ENCODE measurements around the gene PRPF31.

PRPF31 gene

GRCh38 chr19:54109651-54110050, 5.9 kb upstream of the PRPF31 start:
- DNase-seq = no peak
- Histone ChIP-seq H3K4me1 (peaks cover 0 to 10% (median 9%) of the 10 kb centered on the region in 4 donors), H3K36me3 (peaks cover 44 to 60% (median 55%) of the 10 kb centered on the region in 3 donors), H3K9me3 (no peaks in the 10 kb centered on the region), H3K27ac (no peak overlapping the region), H3K27me3 (no peaks in the 10 kb centered on the region), H3K4me3 (no peak overlapping the region)
- intact Hi-C loops (cut with DNase I; ENCODE audit: low total_unique reads) = no loop called here
- TF ChIP-seq, protein P1, sequence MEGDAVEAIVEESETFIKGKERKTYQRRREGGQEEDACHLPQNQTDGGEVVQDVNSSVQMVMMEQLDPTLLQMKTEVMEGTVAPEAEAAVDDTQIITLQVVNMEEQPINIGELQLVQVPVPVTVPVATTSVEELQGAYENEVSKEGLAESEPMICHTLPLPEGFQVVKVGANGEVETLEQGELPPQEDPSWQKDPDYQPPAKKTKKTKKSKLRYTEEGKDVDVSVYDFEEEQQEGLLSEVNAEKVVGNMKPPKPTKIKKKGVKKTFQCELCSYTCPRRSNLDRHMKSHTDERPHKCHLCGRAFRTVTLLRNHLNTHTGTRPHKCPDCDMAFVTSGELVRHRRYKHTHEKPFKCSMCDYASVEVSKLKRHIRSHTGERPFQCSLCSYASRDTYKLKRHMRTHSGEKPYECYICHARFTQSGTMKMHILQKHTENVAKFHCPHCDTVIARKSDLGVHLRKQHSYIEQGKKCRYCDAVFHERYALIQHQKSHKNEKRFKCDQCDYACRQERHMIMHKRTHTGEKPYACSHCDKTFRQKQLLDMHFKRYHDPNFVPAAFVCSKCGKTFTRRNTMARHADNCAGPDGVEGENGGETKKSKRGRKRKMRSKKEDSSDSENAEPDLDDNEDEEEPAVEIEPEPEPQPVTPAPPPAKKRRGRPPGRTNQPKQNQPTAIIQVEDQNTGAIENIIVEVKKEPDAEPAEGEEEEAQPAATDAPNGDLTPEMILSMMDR (IDR thresholded peaks at IDR 0.05) = no peak

- H3K4me1 ChIP-seq = peaks cover 0 to 28% (median 25%) of the 10 kb centered on the region in 4 donors
- intact Hi-C loops (cut with DNase I; ENCODE audit: low total_unique reads) = no loop called here
- H3K4me3 ChIP-seq = peak overlapping the region; percentile 80 to 82
- no peaks in the 10 kb centered on the region for H3K27me3 ChIP-seq
- H3K27ac ChIP-seq = peak overlapping the region; percentile 88 to 91
- TF ChIP-seq, protein P1 (IDR thresholded peaks at IDR 0.05) = no peak
- H3K9me3 ChIP-seq = no peaks in the 10 kb centered on the region
- peak in 1 of 2 donors; percentile 41 for DNase-seq
- H3K36me3 ChIP-seq = peaks cover 26 to 36% (median 35%) of the 10 kb centered on the region in 3 donors
Measured at GRCh38 chr19:54114340-54115108, 1.0 kb upstream of the PRPF31 start.

DNA sequence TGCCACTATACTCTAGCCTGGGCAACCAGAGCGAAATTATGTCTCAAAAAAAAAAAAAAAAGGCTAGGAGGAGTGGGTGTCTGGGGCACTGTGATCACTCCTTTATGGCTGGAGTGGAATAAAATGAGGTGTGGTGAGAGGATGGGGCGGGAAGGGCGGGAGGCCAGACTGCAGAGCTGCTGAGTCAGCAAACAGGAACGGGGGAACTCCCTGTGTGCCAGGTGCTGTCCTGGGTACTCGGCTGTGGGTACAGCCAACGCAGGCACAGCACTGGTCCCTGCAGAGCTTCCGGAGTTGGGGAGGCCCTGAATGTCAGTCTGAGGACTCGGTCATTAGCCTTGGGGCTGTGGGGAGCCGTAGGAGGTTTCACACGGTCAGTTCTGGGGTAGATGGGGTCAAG, 5.7 kb downstream of the PRPF31 start:
- TF ChIP-seq, protein P1 (IDR thresholded peaks at IDR 0.05) = no peak
- intact Hi-C loops (cut with DNase I; ENCODE audit: low total_unique reads) = no loop called here
- peaks cover 72 to 85% (median 77%) of the 10 kb centered on the region in 3 donors for H3K36me3 ChIP-seq
- no peak for DNase-seq
- H3K27me3 ChIP-seq = no peaks in the 10 kb centered on the region
- no peak overlapping the region for H3K27ac ChIP-seq
- no peaks in the 10 kb centered on the region for H3K9me3 ChIP-seq
- peaks cover 0 to 10% (median 9%) of the 10 kb centered on the region in 4 donors for H3K4me1 ChIP-seq
- H3K4me3 ChIP-seq = no peak overlapping the region

DNA sequence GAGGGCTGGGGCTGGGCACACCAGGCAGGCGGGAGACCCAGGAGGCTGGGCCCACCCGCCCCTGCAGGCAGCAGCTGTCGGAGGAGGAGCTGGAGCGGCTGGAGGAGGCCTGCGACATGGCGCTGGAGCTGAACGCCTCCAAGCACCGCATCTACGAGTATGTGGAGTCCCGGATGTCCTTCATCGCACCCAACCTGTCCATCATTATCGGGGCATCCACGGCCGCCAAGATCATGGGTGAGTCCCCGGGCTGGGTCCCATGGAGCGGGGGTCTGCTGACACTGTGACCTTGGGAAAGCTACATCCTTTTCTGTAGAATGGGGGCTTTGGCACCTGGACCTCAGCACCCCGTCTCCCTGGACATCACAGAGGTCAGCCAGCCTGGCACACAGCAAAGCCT, 8.1 kb downstream of the PRPF31 start:
- no peaks in the 10 kb centered on the region for H3K4me1 ChIP-seq
- no peak for DNase-seq
- H3K4me3 ChIP-seq = no peak overlapping the region
- H3K27me3 ChIP-seq = no peaks in the 10 kb centered on the region
- TF ChIP-seq, protein P1 (IDR thresholded peaks at IDR 0.05) = no peak
- H3K9me3 ChIP-seq = no peaks in the 10 kb centered on the region
- H3K36me3 ChIP-seq = peaks cover 88 to 99% (median 93%) of the 10 kb centered on the region in 3 donors
- H3K27ac ChIP-seq = no peak overlapping the region
- intact Hi-C loops (cut with DNase I; ENCODE audit: low total_unique reads) = no loop called here

GRCh38 chr19:54124393-54124792, 8.8 kb downstream of the PRPF31 start:
- no peak for DNase-seq
- H3K4me1 ChIP-seq = no peaks in the 10 kb centered on the region
- H3K27ac ChIP-seq = no peak overlapping the region
- TF ChIP-seq, protein P1 (IDR thresholded peaks at IDR 0.05) = no peak
- H3K27me3 ChIP-seq = no peaks in the 10 kb centered on the region
- no peaks in the 10 kb centered on the region for H3K9me3 ChIP-seq
- no peak overlapping the region for H3K4me3 ChIP-seq
- intact Hi-C loops (cut with DNase I; ENCODE audit: low total_unique reads) = no loop called here
- peaks cover 90 to 99% (median 96%) of the 10 kb centered on the region in 3 donors for H3K36me3 ChIP-seq
